Endothelial cell of umbilical vein (primary cell): Measurements from ENCODE around the gene CYP2C18. TPM values are rescaled to one million over a fixed set of nuclear protein-coding genes. Genes with fewer than 3 reads are reported as not detected.

Experiments
- BruUV-seq: library from RNA; stranded (reverse); fragments of 400-500 nt; replicated peaks from 2 replicates; lab custom pipeline; 2021; lab: Mats Ljungman, UMichigan
- CTCF ChIA-PET: fragments of 300-600, 350-600 bp; sonication (Branson Sonifier 250); formaldehyde crosslinking; loops from one replicate; lab custom pipeline; 2021; ENCODE audit warnings: antibody characterized with exemption, inconsistent platforms; lab: Charles Lee
- POLR2A ChIA-PET: fragments of 300-600, 350-600 bp; sonication (Branson Sonifier 250); formaldehyde crosslinking; loops from one replicate; lab custom pipeline; 2021; ENCODE audit warnings: antibody characterized with exemption, inconsistent platforms; lab: Charles Lee
- DNase-seq: peaks from one replicate; pipeline ENCODE4 v3.0.0-alpha.2; 2011; ENCODE audit warnings: low read depth, low spot score
- FAIRE-seq: peaks from 2 replicates; lab custom pipeline; 2011; peaks lifted over from hg19 to GRCh38; lab: Jason Lieb, UNC
- H2AFZ ChIP-seq: 2 replicates; pipeline ENCODE4 v1.6.0; 2012; ENCODE audit warnings: low read depth, low read length, control low read depth, inconsistent platforms
- H3K27ac ChIP-seq: 2 replicates; pipeline ENCODE4 v1.5.1; 2011; ENCODE audit warnings: low read depth, mild to moderate bottlenecking, control low read depth, low read length, moderate library complexity; ENCODE audit not compliant: insufficient read depth
- H3K27me3 ChIP-seq, 2 experiments: 2 replicates each; pipeline versions ENCODE4 v1.6.0 to v1.6.1; 2011; ENCODE audit warnings: low read length in 2 of 2, mixed read lengths in 1 of 2; ENCODE audit not compliant: control insufficient read depth in 2 of 2, insufficient read depth in 2 of 2
- H3K36me3 ChIP-seq, 2 experiments: 2 replicates in 1 of 2; 3 replicates in 1 of 2; pipeline ENCODE4 v1.5.1; 2011; ENCODE audit warnings: low read length in 2 of 2, mild to moderate bottlenecking in 1 of 2, moderate library complexity in 1 of 2; ENCODE audit not compliant: control insufficient read depth in 2 of 2, insufficient read depth in 2 of 2; ENCODE audit errors: extremely low read depth in 1 of 2
- H3K4me1 ChIP-seq: 3 replicates; pipeline ENCODE4 v1.5.1; 2011; ENCODE audit warnings: mild to moderate bottlenecking, low read length; ENCODE audit not compliant: control insufficient read depth, insufficient read depth; ENCODE audit errors: extremely low read depth
- H3K4me2 ChIP-seq: 2 replicates; pipeline ENCODE4 v1.6.1; 2011; ENCODE audit warnings: low read length, control low read depth, mixed read lengths; ENCODE audit not compliant: insufficient read depth
- H3K4me3 ChIP-seq, 3 experiments: fragments of 200-600 bp in 1 of 3; sonication (generic), shearing (Covaris generic) in 1 of 3; replicated peaks in 1 of 3; 2 replicates each; pipeline ENCODE4 v1.5.1; 2011 to 2016; ENCODE audit warnings: control low read depth in 3 of 3, low read length in 3 of 3, mild to moderate bottlenecking in 2 of 3, inconsistent platforms in 1 of 3, low read depth in 1 of 3, moderate library complexity in 1 of 3; ENCODE audit not compliant: insufficient read depth in 1 of 3
- H3K79me2 ChIP-seq: 2 replicates; pipeline ENCODE4 v1.6.0; 2012; ENCODE audit warnings: low read length, inconsistent platforms; ENCODE audit not compliant: control insufficient read depth, insufficient read depth
- H3K9ac ChIP-seq: replicated peaks from 2 replicates; pipeline ENCODE3; 2011; ENCODE audit warnings: low read length, control low read depth; ENCODE audit not compliant: insufficient read depth; ENCODE audit errors: extremely low read depth
- H3K9me1 ChIP-seq: replicated peaks from 3 replicates; pipeline ENCODE4 v1.6.0; 2011; ENCODE audit warnings: mild to moderate bottlenecking, low read length; ENCODE audit not compliant: control insufficient read depth, insufficient read depth; ENCODE audit errors: extremely low read depth
- H3K9me3 ChIP-seq: replicated peaks from 2 replicates; pipeline ENCODE4 v1.5.1; 2012; ENCODE audit warnings: low read length, inconsistent platforms; ENCODE audit not compliant: control insufficient read depth, insufficient read depth
- H4K20me1 ChIP-seq: replicated peaks from 2 replicates; pipeline ENCODE3; 2011; ENCODE audit warnings: mild to moderate bottlenecking, low read length; ENCODE audit not compliant: control insufficient read depth, insufficient read depth; ENCODE audit errors: extremely low read depth
- EZH2 ChIP-seq: IDR thresholded peaks from 2 replicates; pipeline ENCODE4 v1.6.1; 2012; ENCODE audit warnings: borderline replicate concordance, low read depth, mild to moderate bottlenecking, moderate library complexity, low read length, inconsistent platforms; ENCODE audit not compliant: severe bottlenecking
- FOS ChIP-seq: IDR thresholded peaks from 2 replicates; pipeline ENCODE4 v1.6.1; 2011; ENCODE audit warnings: mild to moderate bottlenecking, low read length, moderate library complexity, borderline replicate concordance; ENCODE audit not compliant: insufficient read depth
- GATA2 ChIP-seq: IDR thresholded peaks from 2 replicates; pipeline ENCODE4 v1.7.0; 2011; ENCODE audit warnings: low read depth, mild to moderate bottlenecking, moderate library complexity, mixed read lengths, low read length; ENCODE audit not compliant: insufficient read length, insufficient read depth
- JUN ChIP-seq: IDR thresholded peaks from 2 replicates; pipeline ENCODE4 v1.6.1; 2011; ENCODE audit warnings: borderline replicate concordance, low read depth; ENCODE audit not compliant: insufficient read length, insufficient read depth
- MYC ChIP-seq: IDR thresholded peaks from one replicate; pipeline ENCODE4 v1.6.1; 2011; ENCODE audit warnings: mild to moderate bottlenecking, low read depth, low read length
- POLR2A ChIP-seq: IDR thresholded peaks from 2 replicates; pipeline ENCODE4 v1.6.1; 2012; ENCODE audit warnings: low read depth, mild to moderate bottlenecking, control low read depth, low read length
- POLR2AphosphoS5 ChIP-seq: IDR thresholded peaks from 2 replicates; pipeline ENCODE4 v1.6.1; 2012; ENCODE audit warnings: low read depth, mild to moderate bottlenecking, control low read depth, low read length, moderate library complexity; ENCODE audit not compliant: insufficient read depth
- dilution Hi-C: fragments of 300-500 bp; cut with MboI; formaldehyde crosslinking; loops from one replicate; pipeline ENCODE4 v1.15.0; 2019; ENCODE audit warnings: low sequenced_read_pairs; ENCODE audit not compliant: extremely low pct_ligation_motif_present
- intact Hi-C: fragments of 100-400 bp; cut with micrococcal nuclease; formaldehyde crosslinking; loops from one replicate; pipeline ENCODE4 v1.10.0; 2022
- polyA plus RNA-seq, 4 experiments: library from polyadenylated mRNA; depleted of rRNA in 3 of 4; stranded (reverse) in 3 of 4; unstranded in 1 of 4; fragments of >200 nt; gene quantifications; 2 replicates each; pipeline versions ENCODE4 v1.2.1 to v1.2.3, GENCODE V29; 2011 to 2012; ENCODE audit warnings: missing spikeins in 1 of 4
- total RNA-seq: library from RNA; stranded (reverse); gene quantifications from 2 replicates; pipeline ENCODE4 v1.2.3, GENCODE V29; 2021
- TF ChIP-seq, protein P1 (sequence below), 2 donors: IDR thresholded peaks; 1 replicate in 1 of 2; 2 replicates in 1 of 2; pipeline ENCODE4 v1.5.1; 2011; ENCODE audit warnings: low read length in 2 of 2, mild to moderate bottlenecking in 2 of 2, moderate library complexity in 2 of 2, control low read depth in 1 of 2, inconsistent platforms in 1 of 2, low read depth in 1 of 2; ENCODE audit not compliant: insufficient read depth in 1 of 2; ENCODE audit errors: extremely low read depth in 1 of 2
- TF ChIP-seq, protein P2 (sequence below): IDR thresholded peaks from 2 replicates; pipeline ENCODE4 v1.6.1; 2011; ENCODE audit not compliant: insufficient read depth, insufficient read length

The CYP2C18 gene
- total and polyA plus RNA-seq, 2 donors (not counting 3 experiments of a cell fraction or from before 2014, with no cell fraction given), result not detected

DNA sequence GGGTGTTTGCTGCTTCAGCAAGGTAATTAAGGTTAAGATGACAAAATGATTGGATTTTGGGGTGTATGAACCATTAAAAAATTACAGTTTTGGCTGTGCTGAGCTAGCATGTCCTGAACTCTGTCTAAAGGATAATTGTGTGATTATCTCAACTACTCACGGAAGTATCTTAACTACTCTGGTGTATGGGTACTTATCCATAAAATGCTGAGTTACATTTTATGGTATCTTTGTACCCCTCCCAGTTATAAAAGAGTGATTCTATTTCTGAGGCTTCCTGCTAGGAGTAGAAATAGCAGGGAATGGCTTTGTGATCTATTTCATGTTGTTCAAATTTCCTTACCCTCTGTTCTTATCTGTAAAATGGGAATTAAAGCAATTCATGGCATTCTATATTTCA is 22.6 kb downstream of the CYP2C18 start:
- Histone ChIP-seq H3K9ac (no peak overlapping the region), H3K27me3 (no peaks in the 10 kb centered on the region), H3K4me3 (no peak overlapping the region), H3K4me1 (no peaks in the 10 kb centered on the region), H3K79me2 (no peaks in the 10 kb centered on the region), H4K20me1 (no peaks in the 10 kb centered on the region), H3K27ac (no peak overlapping the region), H3K4me2 (no peak overlapping the region), H2AFZ (no peak overlapping the region), H3K9me1 (no peaks in the 10 kb centered on the region), H3K36me3 (no peaks in the 10 kb centered on the region), H3K9me3 (no peaks in the 10 kb centered on the region)
- dilution Hi-C loops (no loop called here), intact Hi-C loops (no loop called here)
- BruUV-seq, result no TSS peak
- no peak for TF ChIP-seq MYC
- TF ChIP-seq POLR2AphosphoS5, result no peak
- TF ChIP-seq EZH2, result no peak
- no peak for TF ChIP-seq JUN
- TF ChIP-seq GATA2, result no peak
- TF ChIP-seq, protein P1, sequence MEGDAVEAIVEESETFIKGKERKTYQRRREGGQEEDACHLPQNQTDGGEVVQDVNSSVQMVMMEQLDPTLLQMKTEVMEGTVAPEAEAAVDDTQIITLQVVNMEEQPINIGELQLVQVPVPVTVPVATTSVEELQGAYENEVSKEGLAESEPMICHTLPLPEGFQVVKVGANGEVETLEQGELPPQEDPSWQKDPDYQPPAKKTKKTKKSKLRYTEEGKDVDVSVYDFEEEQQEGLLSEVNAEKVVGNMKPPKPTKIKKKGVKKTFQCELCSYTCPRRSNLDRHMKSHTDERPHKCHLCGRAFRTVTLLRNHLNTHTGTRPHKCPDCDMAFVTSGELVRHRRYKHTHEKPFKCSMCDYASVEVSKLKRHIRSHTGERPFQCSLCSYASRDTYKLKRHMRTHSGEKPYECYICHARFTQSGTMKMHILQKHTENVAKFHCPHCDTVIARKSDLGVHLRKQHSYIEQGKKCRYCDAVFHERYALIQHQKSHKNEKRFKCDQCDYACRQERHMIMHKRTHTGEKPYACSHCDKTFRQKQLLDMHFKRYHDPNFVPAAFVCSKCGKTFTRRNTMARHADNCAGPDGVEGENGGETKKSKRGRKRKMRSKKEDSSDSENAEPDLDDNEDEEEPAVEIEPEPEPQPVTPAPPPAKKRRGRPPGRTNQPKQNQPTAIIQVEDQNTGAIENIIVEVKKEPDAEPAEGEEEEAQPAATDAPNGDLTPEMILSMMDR (IDR thresholded peaks at IDR 0.05; ENCODE audit: extremely low read depth in 1 of 2, insufficient read depth in 1 of 2, low read depth in 1 of 2, low read length in 2 of 2), result no peak
- TF ChIP-seq POLR2A, result no peak
- TF ChIP-seq, protein P2, sequence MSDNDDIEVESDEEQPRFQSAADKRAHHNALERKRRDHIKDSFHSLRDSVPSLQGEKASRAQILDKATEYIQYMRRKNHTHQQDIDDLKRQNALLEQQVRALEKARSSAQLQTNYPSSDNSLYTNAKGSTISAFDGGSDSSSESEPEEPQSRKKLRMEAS, result no peak
- no peak for TF ChIP-seq FOS
- ChIA-PET CTCF (no interaction called here), POLR2A (no interaction called here)
- DNase-seq (no peak), FAIRE-seq (no peak)
